Neural cell (in vitro differentiated cells): ENCODE data around the gene CNTN4.

Source experiments
- CTCF ChIP-seq: fragments of 450-650 bp; IDR thresholded peaks from 2 replicates; pipeline ENCODE4 v1.5.1; 2014; ENCODE audit warnings: antibody characterized with exemption, mild to moderate bottlenecking, moderate library complexity; ENCODE audit not compliant: poor library complexity, severe bottlenecking
- POLR2AphosphoS5 ChIP-seq: IDR thresholded peaks from 2 replicates; pipeline ENCODE4 v1.6.1; 2012
- SMC3 ChIP-seq: fragments of 450-650 bp; conservative IDR thresholded peaks from 2 replicates; pipeline ENCODE4 v1.6.1; 2014; ENCODE audit warnings: antibody characterized with exemption, mild to moderate bottlenecking, moderate library complexity; ENCODE audit not compliant: poor library complexity
- TAF1 ChIP-seq: IDR thresholded peaks from 2 replicates; pipeline ENCODE4 v1.6.1; 2012; ENCODE audit warnings: low read depth

DNA sequence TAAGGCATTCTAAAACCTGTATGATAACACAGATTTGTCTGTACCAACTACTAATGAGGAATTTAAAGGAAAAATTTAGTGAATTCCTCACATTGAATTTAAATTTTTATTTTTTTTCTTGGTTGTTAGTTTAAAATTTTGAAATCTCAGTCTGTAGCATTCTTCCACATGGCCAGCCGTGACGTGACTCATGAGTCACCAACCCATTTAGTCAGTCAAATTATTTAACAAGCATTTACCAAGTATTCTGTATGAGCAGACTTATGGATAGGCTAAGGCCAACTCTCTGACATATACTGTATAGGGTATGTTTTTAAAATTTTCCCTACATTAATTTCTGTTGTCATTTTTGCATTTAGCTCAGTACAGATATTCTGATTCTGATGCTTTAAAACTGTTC is 112.9 kb downstream of the CNTN4 start:
- TF ChIP-seq TAF1 (no peak), POLR2AphosphoS5 (no peak), CTCF (no peak), SMC3 (no peak)
